Measurements from ENCODE around the gene B4GALT3.

GRCh38 chr1:161225534-161226319, 48.4 kb upstream of the B4GALT3 start, which contains the start of gene TOMM40L:
- TF ChIP-seq CTCF (IDR thresholded peaks at IDR 0.05) (peak; percentile 32 to 75 (median 56)), POLR2A (IDR thresholded peaks at IDR 0.05) (peak in 1 of 2 donors; percentile 24)

All from heart left ventricle (tissue), 13 donors.